Tibial nerve (tissue), 4 donors: Measurements from ENCODE around the gene ELMO1.

Experiments
- CTCF ChIP-seq, 5 experiments: fragments of 200-600 bp in 3 of 5; fragments of 450-650 bp in 2 of 5; sonication (generic) in 3 of 5; IDR thresholded peaks; one replicate each; pipeline ENCODE4 v1.5.1; 2016 to 2019; ENCODE audit warnings: antibody characterized with exemption in 5 of 5, mild to moderate bottlenecking in 3 of 5, moderate library complexity in 2 of 5
- EP300 ChIP-seq, 2 donors: sonication (generic); formaldehyde crosslinking; IDR thresholded peaks; one replicate each; pipeline ENCODE4 v1.6.1; 2017; ENCODE audit warnings: antibody characterized with exemption in 2 of 2, mild to moderate bottlenecking in 1 of 2

DNA sequence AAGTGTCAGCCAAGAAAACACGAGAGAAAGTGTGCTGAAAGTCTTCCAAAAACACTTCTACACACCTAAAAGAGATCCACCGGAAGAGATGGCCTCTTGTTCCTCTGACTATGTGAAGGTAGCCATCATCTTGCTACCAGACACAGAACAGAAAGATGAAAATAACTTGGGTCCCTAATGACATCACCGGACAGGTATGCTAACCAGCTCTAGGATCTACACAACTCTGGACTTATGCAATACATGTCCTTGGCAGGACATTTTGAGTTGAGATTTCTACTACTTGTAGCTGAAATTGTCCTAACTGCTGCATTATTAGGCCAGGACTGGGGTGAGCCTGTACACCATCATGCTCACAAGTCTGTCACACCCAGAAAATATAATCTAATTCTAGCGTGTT is 358.7 kb downstream of the ELMO1 start:
- no peak for TF ChIP-seq CTCF (IDR thresholded peaks at IDR 0.05)
- peak in 1 of 2 donors; percentile 53 for TF ChIP-seq EP300 (IDR thresholded peaks at IDR 0.05)
